PC-3 (cell line): ENCODE results near the gene PDCD2. TPM values are rescaled to one million over a fixed set of nuclear protein-coding genes. Genes with fewer than 3 reads are reported as not detected.

Experiments used
- ATAC-seq: fragments of 200-7000 bp; cut with Tn5 transposase; 2 replicates; pipeline ENCODE4 v1.9.1; 2020; ENCODE audit warnings: mild to moderate bottlenecking, moderate library complexity
- BruUV-seq: library from RNA; stranded (reverse); fragments of 400-500 nt; replicated peaks from 2 replicates; lab custom pipeline; 2021; lab: Mats Ljungman, UMichigan
- CTCF ChIA-PET: fragments of 300-600 bp; sonication (Branson Sonifier 250); formaldehyde crosslinking; loops from one replicate; lab custom pipeline; 2022; ENCODE audit warnings: antibody characterized with exemption; lab: Charles Lee
- POLR2A ChIA-PET: fragments of 300-600 bp; sonication (Branson Sonifier 250); formaldehyde crosslinking; loops from one replicate; lab custom pipeline; 2022; ENCODE audit warnings: antibody characterized with exemption; ENCODE audit not compliant: unreplicated experiment; lab: Charles Lee
- DNase-seq: peaks from one replicate; pipeline ENCODE4 v3.0.0-alpha.2; 2015
- H2AFZ ChIP-seq: fragments of 300-600 bp; sonication (generic); 2 replicates; pipeline ENCODE4 v1.6.0; 2016; ENCODE audit warnings: antibody characterized with exemption, low read length
- H3F3A ChIP-seq: fragments of 300-600 bp; sonication (generic); one replicate; pipeline ENCODE4 v1.6.0; 2017; ENCODE audit warnings: antibody characterized with exemption, low read length, control low read depth, mild to moderate bottlenecking; ENCODE audit not compliant: unreplicated experiment
- H3K27ac ChIP-seq: fragments of 300-600 bp; sonication (generic); 2 replicates; pipeline ENCODE4 v1.5.1; 2016; ENCODE audit warnings: mild to moderate bottlenecking, low read length
- H3K27me3 ChIP-seq: fragments of 300-600 bp; sonication (generic); 2 replicates; pipeline ENCODE4 v1.6.1; 2016; ENCODE audit warnings: low read length, mixed read lengths
- H3K36me3 ChIP-seq: fragments of 300-600 bp; sonication (generic); 2 replicates; pipeline ENCODE4 v1.6.1; 2016; ENCODE audit warnings: low read depth, mixed run types, low read length, mixed read lengths
- H3K4me1 ChIP-seq: fragments of 300-600 bp; sonication (generic); 2 replicates; pipeline ENCODE4 v1.5.1; 2016; ENCODE audit warnings: low read length; ENCODE audit not compliant: insufficient read depth
- H3K4me2 ChIP-seq: fragments of 300-600 bp; sonication (generic); 2 replicates; pipeline ENCODE4 v1.6.0; 2016; ENCODE audit warnings: low read length
- H3K4me3 ChIP-seq: fragments of 300-600 bp; sonication (generic); 2 replicates; pipeline ENCODE4 v1.5.1; 2016; ENCODE audit warnings: mild to moderate bottlenecking, low read length, mixed read lengths
- H3K79me2 ChIP-seq: fragments of 300-600 bp; sonication (generic); 2 replicates; pipeline ENCODE4 v1.6.1; 2017; ENCODE audit warnings: low read length, mixed read lengths
- H3K9ac ChIP-seq: fragments of 300-600 bp; sonication (generic); 2 replicates; pipeline ENCODE4 v1.6.0; 2016; ENCODE audit warnings: mild to moderate bottlenecking, low read length
- H3K9me2 ChIP-seq: fragments of 300-600 bp; sonication (generic); replicated peaks from 2 replicates; pipeline ENCODE4 v1.6.1; 2016; ENCODE audit warnings: mixed run types, low read length, mixed read lengths
- H3K9me3 ChIP-seq: fragments of 300-600 bp; sonication (generic); 2 replicates; pipeline ENCODE4 v1.6.1; 2016; ENCODE audit warnings: low read length, mixed read lengths
- H4K20me1 ChIP-seq: fragments of 300-600 bp; sonication (generic); 2 replicates; pipeline ENCODE4 v1.6.1; 2016; ENCODE audit warnings: low read length, mixed read lengths
- EZH2 ChIP-seq: fragments of 300-600 bp; sonication (generic); IDR thresholded peaks from one replicate; pipeline ENCODE4 v1.6.1; 2017; ENCODE audit warnings: antibody characterized with exemption, mild to moderate bottlenecking, low read length; ENCODE audit not compliant: unreplicated experiment
- EZH2phosphoT487 ChIP-seq: fragments of 300-600 bp; sonication (generic); IDR thresholded peaks from 2 replicates; pipeline ENCODE4 v1.6.1; 2018; ENCODE audit warnings: mild to moderate bottlenecking, antibody characterized with exemption, low read length, borderline replicate concordance
- intact Hi-C: fragments of 100-400 bp; cut with micrococcal nuclease; formaldehyde crosslinking; loops from 2 replicates; pipeline ENCODE4 v1.9.0; 2023
- total RNA-seq: library from RNA; depleted of rRNA; stranded (reverse); fragments of >200 nt; gene quantifications from 2 replicates; pipeline ENCODE4 v1.2.3, GENCODE V29; 2014; rRNA removed
- TF ChIP-seq, protein P1 (sequence below): fragments of 300-600 bp; sonication (generic); conservative IDR thresholded peaks from 2 replicates; pipeline ENCODE4 v1.5.1; 2017; ENCODE audit warnings: antibody characterized with exemption, low read depth, mild to moderate bottlenecking, low read length

PDCD2 gene
- total RNA-seq, 1 experiment from 2014 or later, result 95.4 TPM

DNA sequence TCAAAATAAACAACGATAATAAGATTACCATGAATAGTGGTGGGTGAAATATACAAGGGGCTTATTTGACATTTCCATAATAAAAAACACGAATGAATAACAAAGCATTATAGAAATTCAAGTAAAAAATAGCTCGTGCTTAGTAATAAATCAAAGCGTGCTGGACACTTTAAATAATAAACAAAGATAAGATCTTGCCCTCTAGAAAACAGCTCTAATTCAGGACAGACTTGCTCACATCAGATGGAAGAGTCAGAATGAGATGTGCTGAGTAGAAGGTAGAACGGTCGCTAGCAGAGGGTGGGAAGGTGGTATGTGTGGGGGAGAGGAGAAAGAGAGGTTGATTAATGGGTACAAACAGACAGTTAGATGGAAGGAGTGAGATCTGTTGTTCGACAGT is 58.6 kb downstream of the PDCD2 start:
- Histone ChIP-seq H3K9me2 (no peaks in the 10 kb centered on the region), H2AFZ (no peak overlapping the region), H3K4me1 (no peaks in the 10 kb centered on the region), H3K4me3 (no peak overlapping the region), H3K27ac (no peak overlapping the region), H3K9me3 (no peaks in the 10 kb centered on the region), H3K4me2 (no peak overlapping the region), H3K27me3 (no peaks in the 10 kb centered on the region), H4K20me1 (no peaks in the 10 kb centered on the region), H3K79me2 (no peaks in the 10 kb centered on the region), H3F3A (no peaks in the 10 kb centered on the region), H3K36me3 (no peaks in the 10 kb centered on the region), H3K9ac (no peak overlapping the region)
- ATAC-seq, result no peak
- intact Hi-C loops, result loop anchor here (5.0 kb wide), 1 partner anchor 1633 kb away; no protein-coding TSS in a partner anchor
- TF ChIP-seq EZH2phosphoT487 (no peak), EZH2 (no peak)
- TF ChIP-seq, protein P1, sequence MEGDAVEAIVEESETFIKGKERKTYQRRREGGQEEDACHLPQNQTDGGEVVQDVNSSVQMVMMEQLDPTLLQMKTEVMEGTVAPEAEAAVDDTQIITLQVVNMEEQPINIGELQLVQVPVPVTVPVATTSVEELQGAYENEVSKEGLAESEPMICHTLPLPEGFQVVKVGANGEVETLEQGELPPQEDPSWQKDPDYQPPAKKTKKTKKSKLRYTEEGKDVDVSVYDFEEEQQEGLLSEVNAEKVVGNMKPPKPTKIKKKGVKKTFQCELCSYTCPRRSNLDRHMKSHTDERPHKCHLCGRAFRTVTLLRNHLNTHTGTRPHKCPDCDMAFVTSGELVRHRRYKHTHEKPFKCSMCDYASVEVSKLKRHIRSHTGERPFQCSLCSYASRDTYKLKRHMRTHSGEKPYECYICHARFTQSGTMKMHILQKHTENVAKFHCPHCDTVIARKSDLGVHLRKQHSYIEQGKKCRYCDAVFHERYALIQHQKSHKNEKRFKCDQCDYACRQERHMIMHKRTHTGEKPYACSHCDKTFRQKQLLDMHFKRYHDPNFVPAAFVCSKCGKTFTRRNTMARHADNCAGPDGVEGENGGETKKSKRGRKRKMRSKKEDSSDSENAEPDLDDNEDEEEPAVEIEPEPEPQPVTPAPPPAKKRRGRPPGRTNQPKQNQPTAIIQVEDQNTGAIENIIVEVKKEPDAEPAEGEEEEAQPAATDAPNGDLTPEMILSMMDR, result no peak
- BruUV-seq, result no TSS peak
- POLR2A ChIA-PET, result no interaction called here
- CTCF ChIA-PET, result no interaction called here
- no peak for DNase-seq

Other genes with a start within 250 kb of the PDCD2 start
- gene PSMB1, start 31.3 kb downstream of the PDCD2 start, total RNA-seq, result 361 and 449 TPM in 2 replicates
- 12.8 and 15.7 TPM in 2 replicates for gene TBP, start 30.3 kb downstream of the PDCD2 start, total RNA-seq